OCI-M2 (cell line): ENCODE measurements around the gene RASD2.

Experiments used
- DNase-seq: peaks from one replicate; lab custom pipeline; 2025; ENCODE audit not compliant: unreplicated experiment; lab: John Stamatoyannopoulos, UW

Gene RASD2

DNA sequence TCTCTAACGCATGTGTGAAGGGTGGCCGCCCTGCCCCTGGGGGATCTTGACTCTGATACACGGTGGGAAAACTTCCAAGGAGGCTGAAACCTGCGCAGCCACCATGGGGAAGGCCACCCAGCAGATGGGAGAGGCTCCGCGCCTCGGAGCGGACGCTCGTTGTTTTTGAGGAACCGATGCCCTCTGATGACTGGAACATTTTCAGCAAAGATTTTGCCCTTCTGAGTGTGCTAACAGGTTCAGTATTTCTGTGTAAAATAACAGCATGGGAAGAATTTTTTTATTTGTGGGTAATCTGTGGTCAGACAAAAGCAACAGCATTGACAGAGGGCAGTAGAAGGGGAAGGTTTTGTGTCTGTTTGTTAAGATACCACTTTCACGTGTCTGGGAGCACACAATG is 59.8 kb downstream of the RASD2 start:
- DNase-seq: no peak

DNA sequence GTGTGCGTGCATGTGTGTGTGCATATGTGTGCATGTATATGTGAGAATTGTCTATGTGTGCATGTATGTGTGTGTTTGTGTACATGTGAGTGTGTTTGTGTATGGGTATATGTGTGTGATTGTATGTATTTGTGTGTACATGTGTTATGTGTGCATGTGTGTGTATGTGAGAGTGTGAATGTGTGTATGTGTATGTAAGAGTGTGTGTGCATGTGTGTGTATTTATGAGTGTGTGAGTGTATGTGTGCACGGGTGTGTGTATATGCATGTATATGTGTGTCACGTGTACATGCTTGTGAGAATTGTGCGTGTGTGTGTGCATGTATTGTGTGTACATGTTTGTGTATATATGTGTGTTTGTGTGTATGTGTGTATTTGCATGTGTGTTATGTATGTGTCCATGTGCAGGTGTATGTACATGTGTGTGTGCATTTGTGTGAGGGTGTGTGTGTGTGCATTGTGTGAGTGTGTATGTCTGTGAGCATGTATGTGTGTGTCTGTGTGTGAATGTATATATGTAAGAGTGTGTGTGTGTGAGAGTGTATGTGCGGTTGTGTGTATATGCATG is 60.5 kb downstream of the RASD2 start:
- no peak for DNase-seq

DNA sequence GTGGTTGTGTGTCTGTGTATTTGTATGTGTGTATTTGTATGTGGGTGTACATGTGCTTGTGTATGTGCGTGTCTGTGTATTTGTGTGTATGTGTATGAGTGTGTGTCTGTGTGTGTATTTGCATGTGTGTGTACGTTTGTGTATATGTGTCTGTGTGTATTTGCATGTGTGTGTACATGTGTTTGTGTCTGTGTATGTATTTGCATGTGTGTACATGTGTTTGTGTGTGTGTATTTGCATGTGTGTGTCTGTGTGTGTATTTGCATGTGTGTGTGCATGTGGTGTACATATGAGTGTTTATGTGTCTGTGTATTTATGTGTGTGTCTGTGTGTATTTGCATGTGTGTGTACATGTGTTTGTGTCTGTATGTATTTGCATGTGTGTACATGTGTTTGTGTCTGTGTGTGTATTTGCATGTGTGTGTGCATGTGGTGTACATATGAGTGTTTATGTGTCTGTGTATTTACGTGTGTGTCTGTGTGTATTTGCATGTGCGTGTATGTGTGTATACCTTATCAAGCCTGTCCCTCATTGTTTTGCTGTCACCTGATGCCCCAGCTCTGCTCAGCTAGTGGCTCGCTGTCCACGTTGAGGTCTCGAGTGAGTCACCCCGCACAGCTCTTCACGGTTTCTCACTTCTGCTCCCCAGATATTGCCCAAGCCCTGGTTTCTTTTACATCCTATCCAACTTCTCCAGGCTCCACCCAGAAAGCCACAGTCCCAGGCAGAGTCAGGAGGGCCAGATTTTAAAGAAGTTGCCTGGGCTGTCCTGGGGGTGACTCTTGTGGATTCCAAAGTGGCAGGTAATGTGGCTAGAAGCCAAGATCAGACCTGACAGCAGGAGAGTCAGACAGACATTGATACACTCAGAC is 61.3 kb downstream of the RASD2 start:
- DNase-seq: no peak
